Smooth muscle cell (in vitro differentiated cells): ENCODE data around the gene MRPS22. TPM values are rescaled to one million over a fixed set of nuclear protein-coding genes. Genes with fewer than 3 reads are reported as not detected.

Experiments
- DNase-seq: peaks from one replicate; lab custom pipeline; 2025; ENCODE audit not compliant: unreplicated experiment; lab: John Stamatoyannopoulos, UW
- H2AFZ ChIP-seq: fragments of 200-600 bp; sonication (generic); 2 replicates; pipeline ENCODE4 v1.6.0; 2016; ENCODE audit warnings: antibody characterized with exemption, low read depth, mild to moderate bottlenecking
- H3F3A ChIP-seq: fragments of 200-600 bp; sonication (generic); 2 replicates; pipeline ENCODE4 v1.6.0; 2017; ENCODE audit warnings: antibody characterized with exemption, low read depth
- H3K27ac ChIP-seq: fragments of 200-600 bp; sonication (generic); 2 replicates; pipeline ENCODE4 v1.5.1; 2016; ENCODE audit warnings: low read depth, mild to moderate bottlenecking
- H3K27me3 ChIP-seq: fragments of 200-600 bp; sonication (generic); 2 replicates; pipeline ENCODE4 v1.6.1; 2016; ENCODE audit warnings: low read depth, mild to moderate bottlenecking
- H3K36me3 ChIP-seq: fragments of 200-600 bp; sonication (generic); 2 replicates; pipeline ENCODE4 v1.5.1; 2016; ENCODE audit warnings: low read depth
- H3K4me1 ChIP-seq: fragments of 200-600 bp; sonication (generic); 2 replicates; pipeline ENCODE4 v1.5.1; 2016; ENCODE audit warnings: low read depth
- H3K4me2 ChIP-seq: fragments of 200-600 bp; sonication (generic); 2 replicates; pipeline ENCODE4 v1.6.0; 2016; ENCODE audit warnings: mild to moderate bottlenecking
- H3K4me3 ChIP-seq: fragments of 200-600 bp; sonication (generic); 2 replicates; pipeline ENCODE4 v1.5.1; 2016; ENCODE audit warnings: mild to moderate bottlenecking
- H3K79me2 ChIP-seq: fragments of 200-600 bp; sonication (generic); 2 replicates; pipeline ENCODE4 v1.6.0; 2016; ENCODE audit warnings: low read depth, mild to moderate bottlenecking
- H3K9ac ChIP-seq: fragments of 200-600 bp; sonication (generic); 2 replicates; pipeline ENCODE4 v1.6.0; 2016; ENCODE audit warnings: low read depth
- H3K9me3 ChIP-seq: fragments of 200-600 bp; sonication (generic); replicated peaks from 2 replicates; pipeline ENCODE4 v1.5.1; 2016; ENCODE audit warnings: low read depth
- H4K20me1 ChIP-seq: fragments of 200-600 bp; sonication (generic); 2 replicates; pipeline ENCODE4 v1.6.0; 2016; ENCODE audit warnings: low read depth
- WGBS: methylation state at CpG from one replicate; pipeline ENCODE4 v1.1.7; 2016; ENCODE audit warnings: low lambda C conversion rate; 5-methylcytosine and 5-hydroxymethylcytosine counted together
- polyA plus RNA-seq: library from polyadenylated mRNA; unstranded; fragments of >200 nt; fragmentation: Nextera tagmentation; extraction: Ambion mirVana; gene quantifications from 2 replicates; pipeline ENCODE4 v1.2.1, GENCODE V29; 2016
- total RNA-seq: library from RNA; depleted of rRNA; stranded (reverse); fragments of >200 nt; gene quantifications from 2 replicates; pipeline ENCODE4 v1.2.3, GENCODE V29; 2014
- TF ChIP-seq, protein P1 (sequence below): fragments of 200-600 bp; sonication (generic); IDR thresholded peaks from 2 replicates; pipeline ENCODE4 v1.5.1; 2017; ENCODE audit warnings: borderline replicate concordance, mild to moderate bottlenecking, antibody characterized with exemption; ENCODE audit not compliant: insufficient read depth, poor library complexity, severe bottlenecking

The MRPS22 gene
- total and polyA plus RNA-seq, 2 experiments from 2014 or later = 70.5 to 96.0 TPM

DNA sequence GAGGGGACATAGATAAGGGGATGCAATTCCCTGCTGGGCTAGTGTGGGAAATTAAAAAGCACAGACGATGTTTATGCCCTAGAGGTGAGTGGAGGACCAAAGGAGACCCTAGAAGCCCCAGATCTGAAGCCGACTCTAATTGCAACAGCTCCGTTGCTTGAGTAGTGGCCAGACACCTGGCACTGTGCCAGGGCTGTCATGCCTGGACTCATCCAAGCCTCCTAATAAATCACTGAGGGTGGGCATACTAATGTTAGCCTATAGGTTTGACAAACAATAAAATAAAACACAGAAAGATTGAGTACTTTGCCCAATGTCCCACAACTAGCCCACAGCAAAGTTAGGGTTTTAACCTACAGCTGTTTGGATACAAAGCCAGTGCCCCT, 25.4 kb upstream of the MRPS22 start:
- no peaks in the 10 kb centered on the region for H3K36me3 ChIP-seq
- no peaks in the 10 kb centered on the region for H3K4me1 ChIP-seq
- H4K20me1 ChIP-seq = no peaks in the 10 kb centered on the region
- H3K79me2 ChIP-seq = no peaks in the 10 kb centered on the region
- H3K27me3 ChIP-seq = peaks cover 1% of the 10 kb centered on the region
- no peak overlapping the region for H3K27ac ChIP-seq
- H2AFZ ChIP-seq = no peak overlapping the region
- H3K9me3 ChIP-seq = no peaks in the 10 kb centered on the region
- no peak overlapping the region for H3K9ac ChIP-seq
- no peak for DNase-seq
- H3F3A ChIP-seq = no peaks in the 10 kb centered on the region
- TF ChIP-seq, protein P1, sequence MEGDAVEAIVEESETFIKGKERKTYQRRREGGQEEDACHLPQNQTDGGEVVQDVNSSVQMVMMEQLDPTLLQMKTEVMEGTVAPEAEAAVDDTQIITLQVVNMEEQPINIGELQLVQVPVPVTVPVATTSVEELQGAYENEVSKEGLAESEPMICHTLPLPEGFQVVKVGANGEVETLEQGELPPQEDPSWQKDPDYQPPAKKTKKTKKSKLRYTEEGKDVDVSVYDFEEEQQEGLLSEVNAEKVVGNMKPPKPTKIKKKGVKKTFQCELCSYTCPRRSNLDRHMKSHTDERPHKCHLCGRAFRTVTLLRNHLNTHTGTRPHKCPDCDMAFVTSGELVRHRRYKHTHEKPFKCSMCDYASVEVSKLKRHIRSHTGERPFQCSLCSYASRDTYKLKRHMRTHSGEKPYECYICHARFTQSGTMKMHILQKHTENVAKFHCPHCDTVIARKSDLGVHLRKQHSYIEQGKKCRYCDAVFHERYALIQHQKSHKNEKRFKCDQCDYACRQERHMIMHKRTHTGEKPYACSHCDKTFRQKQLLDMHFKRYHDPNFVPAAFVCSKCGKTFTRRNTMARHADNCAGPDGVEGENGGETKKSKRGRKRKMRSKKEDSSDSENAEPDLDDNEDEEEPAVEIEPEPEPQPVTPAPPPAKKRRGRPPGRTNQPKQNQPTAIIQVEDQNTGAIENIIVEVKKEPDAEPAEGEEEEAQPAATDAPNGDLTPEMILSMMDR = no peak
- no peak overlapping the region for H3K4me2 ChIP-seq
- WGBS = 70% methylated on average over 3 of the region's 3 CpGs
- no peak overlapping the region for H3K4me3 ChIP-seq

DNA sequence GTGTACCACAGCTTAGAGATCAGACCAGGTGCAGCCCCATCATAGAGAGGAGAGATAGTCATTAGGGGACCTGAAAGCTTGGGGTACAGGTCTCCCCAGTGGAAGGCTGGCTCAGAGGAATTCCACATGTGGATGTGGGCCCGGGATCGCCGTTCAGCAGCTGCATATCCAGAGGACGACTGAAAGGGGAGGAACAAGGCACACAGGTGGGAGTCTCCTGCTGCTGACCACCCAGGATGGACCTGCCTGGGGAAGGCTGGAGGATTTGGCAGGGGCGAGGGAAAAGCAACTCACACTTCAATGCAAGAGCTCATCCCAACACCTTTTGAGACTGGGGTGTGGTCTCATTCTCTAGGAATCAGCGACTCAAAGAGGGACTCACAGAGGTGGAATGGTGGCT, 25.0 kb upstream of the MRPS22 start:
- Histone ChIP-seq H4K20me1 (no peaks in the 10 kb centered on the region), H3K36me3 (no peaks in the 10 kb centered on the region), H3K27ac (no peak overlapping the region), H3K27me3 (peaks cover 3% of the 10 kb centered on the region), H3K4me2 (no peak overlapping the region), H3K4me1 (no peaks in the 10 kb centered on the region), H3F3A (no peaks in the 10 kb centered on the region), H3K4me3 (no peak overlapping the region), H3K9ac (no peak overlapping the region), H3K79me2 (no peaks in the 10 kb centered on the region), H2AFZ (no peak overlapping the region), H3K9me3 (no peaks in the 10 kb centered on the region)
- DNase-seq = no peak
- WGBS = 89% methylated on average over 6 of the region's 6 CpGs
- TF ChIP-seq, protein P1 = no peak

DNA sequence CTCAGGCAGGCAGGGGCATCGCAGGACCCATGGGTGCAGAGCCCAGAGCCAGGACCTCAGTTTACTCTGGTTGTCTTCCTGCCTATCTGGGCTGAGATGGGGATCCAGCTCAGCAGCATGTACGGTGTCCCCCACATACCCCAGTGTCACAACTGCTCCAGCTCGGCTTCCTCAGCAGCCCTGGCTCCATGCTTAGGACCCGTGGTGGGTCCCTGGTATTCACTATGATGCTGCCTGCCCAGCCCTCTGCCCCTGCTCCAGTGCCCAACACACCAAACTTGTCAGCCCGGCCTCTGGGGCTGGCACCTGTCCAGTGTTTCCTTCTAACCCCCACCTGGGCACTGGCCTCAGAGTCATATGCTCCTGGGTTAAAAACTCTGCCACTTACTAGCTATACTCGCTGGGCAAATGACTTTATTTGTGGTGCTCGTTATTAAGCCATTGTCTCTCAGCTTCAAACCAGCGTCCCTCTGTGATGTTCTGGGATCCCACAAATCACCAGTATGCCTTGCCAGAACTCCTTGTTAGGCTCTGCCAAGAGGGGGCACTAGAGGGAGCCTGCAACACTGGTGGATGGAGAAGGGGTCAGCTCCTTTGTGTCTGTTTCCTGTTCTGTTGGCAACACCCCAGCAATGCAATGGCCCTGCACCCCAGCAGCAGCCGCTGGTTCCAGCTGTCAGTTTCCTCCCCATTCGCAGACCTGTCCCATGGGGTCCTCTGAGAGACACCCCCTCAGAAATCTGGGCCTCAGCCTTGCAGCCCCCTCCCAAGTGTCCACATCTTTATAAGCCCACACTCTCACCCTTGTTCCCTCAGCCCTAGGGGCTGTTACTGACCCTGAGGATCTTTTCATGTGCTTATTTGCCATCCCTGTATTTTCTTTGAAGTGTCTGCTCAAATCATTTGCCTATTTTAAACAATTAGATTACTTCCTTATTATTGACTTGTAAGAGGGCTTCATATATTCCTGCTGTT, 24.1 kb upstream of the MRPS22 start:
- no peak overlapping the region for H2AFZ ChIP-seq
- no peaks in the 10 kb centered on the region for H3K36me3 ChIP-seq
- H3K4me3 ChIP-seq = no peak overlapping the region
- TF ChIP-seq, protein P1 = no peak
- no peaks in the 10 kb centered on the region for H3F3A ChIP-seq
- H3K27me3 ChIP-seq = peaks cover 3% of the 10 kb centered on the region
- H3K79me2 ChIP-seq = no peaks in the 10 kb centered on the region
- H3K4me2 ChIP-seq = no peak overlapping the region
- 65% methylated on average over 10 of the region's 10 CpGs for WGBS
- H3K4me1 ChIP-seq = no peaks in the 10 kb centered on the region
- DNase-seq = no peak
- no peaks in the 10 kb centered on the region for H3K9me3 ChIP-seq
- no peaks in the 10 kb centered on the region for H4K20me1 ChIP-seq
- no peak overlapping the region for H3K9ac ChIP-seq
- H3K27ac ChIP-seq = no peak overlapping the region
